Upper lobe of left lung (tissue), 4 donors: ENCODE results near the gene KRT2.

Experiments
- CTCF ChIP-seq, 6 experiments: fragments of 450-650 bp in 4 of 6; fragments of 200-600 bp in 2 of 6; sonication (generic) in 2 of 6; IDR thresholded peaks; one replicate each; pipeline ENCODE4 v1.5.1; 2016 to 2019; ENCODE audit warnings: antibody characterized with exemption in 6 of 6
- EP300 ChIP-seq, 4 donors: sonication (generic); formaldehyde crosslinking; IDR thresholded peaks; one replicate each; pipeline ENCODE4 v1.5.1; 2017; ENCODE audit warnings: antibody characterized with exemption in 4 of 4, control low read depth in 2 of 4
- POLR2A ChIP-seq, 4 donors: fragments of 450-650 bp; IDR thresholded peaks; one replicate each; pipeline ENCODE4 v1.5.1; 2016 to 2017; ENCODE audit warnings: antibody characterized with exemption in 4 of 4, mild to moderate bottlenecking in 2 of 4

- TF ChIP-seq EP300 (IDR thresholded peaks at IDR 0.05), result no peak
- no peak for TF ChIP-seq CTCF (IDR thresholded peaks at IDR 0.05)
- TF ChIP-seq POLR2A (IDR thresholded peaks at IDR 0.05), result no peak
These were observed 45.3 kb downstream of the KRT2 start for GRCh38 chr12:52606581-52607218.
